PC-9 (cell line): ENCODE measurements around the gene BCAS3. TPM values are rescaled to one million over a fixed set of nuclear protein-coding genes. Genes with fewer than 3 reads are reported as not detected.

Experiments used
- BruUV-seq: library from RNA; stranded (reverse); fragments of 400-500 nt; replicated peaks from 2 replicates; lab custom pipeline; 2021; lab: Mats Ljungman, UMichigan
- CTCF ChIA-PET: fragments of 300-600 bp; sonication (Branson Sonifier 250); formaldehyde crosslinking; loops from one replicate; lab custom pipeline; 2022; ENCODE audit warnings: antibody characterized with exemption; lab: Charles Lee
- POLR2A ChIA-PET: fragments of 300-600 bp; sonication (Branson Sonifier 250); formaldehyde crosslinking; loops from one replicate; lab custom pipeline; 2022; ENCODE audit warnings: antibody characterized with exemption; ENCODE audit not compliant: unreplicated experiment; lab: Charles Lee
- DNase-seq, 2 experiments: peaks; one replicate each; pipeline versions ENCODE4 v3.0.0 to v3.0.0-alpha.2; 2015 to 2022; ENCODE audit warnings: mixed read lengths in 1 of 2
- H2AFZ ChIP-seq: fragments of 200-600 bp; sonication (generic); 2 replicates; pipeline ENCODE4 v1.8.1; 2017; ENCODE audit warnings: antibody characterized with exemption
- H3F3A ChIP-seq: fragments of 200-600 bp; sonication (generic); 2 replicates; pipeline ENCODE4 v1.8.1; 2017; ENCODE audit warnings: antibody characterized with exemption, mild to moderate bottlenecking, low read depth; ENCODE audit not compliant: insufficient read depth
- H3K27ac ChIP-seq: fragments of 200-600 bp; sonication (generic); 2 replicates; pipeline ENCODE4 v1.6.1; 2016; ENCODE audit warnings: mixed run types
- H3K27me3 ChIP-seq: fragments of 200-600 bp; sonication (generic); 2 replicates; pipeline ENCODE4 v1.6.1; 2016; ENCODE audit warnings: low read depth, mixed run types; ENCODE audit not compliant: insufficient read depth
- H3K36me3 ChIP-seq: fragments of 200-600 bp; sonication (generic); 2 replicates; pipeline ENCODE4 v1.6.1; 2016; ENCODE audit warnings: low read depth, mixed run types
- H3K4me1 ChIP-seq: fragments of 200-600 bp; sonication (generic); replicated peaks from 2 replicates; pipeline ENCODE4 v1.6.1; 2016; ENCODE audit warnings: mixed run types; ENCODE audit not compliant: insufficient read depth
- H3K4me2 ChIP-seq: fragments of 200-600 bp; sonication (generic); 2 replicates; pipeline ENCODE4 v1.6.1; 2017; ENCODE audit warnings: mixed run types
- H3K4me3 ChIP-seq: fragments of 200-600 bp; sonication (generic); 2 replicates; pipeline ENCODE4 v1.6.1; 2016; ENCODE audit warnings: mixed run types
- H3K79me2 ChIP-seq: fragments of 200-600 bp; sonication (generic); 2 replicates; pipeline ENCODE4 v1.6.1; 2017; ENCODE audit warnings: low read depth, mixed run types
- H3K9me2 ChIP-seq: fragments of 200-600 bp; sonication (generic); 2 replicates; pipeline ENCODE4 v1.8.1; 2017; ENCODE audit warnings: mild to moderate bottlenecking; ENCODE audit not compliant: insufficient read depth
- H3K9me3 ChIP-seq: fragments of 200-600 bp; sonication (generic); 2 replicates; pipeline ENCODE4 v1.8.1; 2016; ENCODE audit warnings: low read depth; ENCODE audit not compliant: insufficient read depth
- H4K20me1 ChIP-seq: fragments of 200-600 bp; sonication (generic); 2 replicates; pipeline ENCODE4 v1.8.1; 2017; ENCODE audit not compliant: insufficient read depth
- CTCF ChIP-seq: fragments of 200-600 bp; sonication (generic); conservative IDR thresholded peaks from 2 replicates; pipeline ENCODE4 v1.6.1; 2017; ENCODE audit warnings: mixed run types, antibody characterized with exemption, mild to moderate bottlenecking, moderate library complexity
- EZH2 ChIP-seq: fragments of 200-600 bp; sonication (generic); IDR thresholded peaks from 2 replicates; pipeline ENCODE4 v1.8.0; 2017; ENCODE audit warnings: antibody characterized with exemption, low read depth
- intact Hi-C: fragments of 100-400 bp; cut with micrococcal nuclease; formaldehyde crosslinking; loops from one replicate; pipeline ENCODE4 v1.10.0; 2022; ENCODE audit not compliant: unreplicated experiment
- total RNA-seq: library from RNA; stranded (reverse); gene quantifications from 2 replicates; pipeline ENCODE4 v1.2.3, GENCODE V29; 2021

Gene BCAS3
- total RNA-seq, 1 experiment from 2014 or later = 26.0 TPM

GRCh38 chr17:60832631-60833030 is 155.0 kb downstream of the BCAS3 start:
- H3K4me1 ChIP-seq = no peaks in the 10 kb centered on the region
- H4K20me1 ChIP-seq = 0 out of 2 replicates have a peak, but pooled peaks cover 3% of the 10 kb centered on the region
- H2AFZ ChIP-seq = no peak overlapping the region
- TF ChIP-seq CTCF = no peak
- TF ChIP-seq EZH2 = no peak
- ChIA-PET CTCF (no interaction called here), POLR2A (no interaction called here)
- no peaks in the 10 kb centered on the region for H3K27me3 ChIP-seq
- intact Hi-C loops = no loop called here
- DNase-seq = no peak
- H3K4me3 ChIP-seq = no peak overlapping the region
- no TSS peak for BruUV-seq
- no peaks in the 10 kb centered on the region for H3F3A ChIP-seq
- no peaks in the 10 kb centered on the region for H3K9me2 ChIP-seq
- H3K27ac ChIP-seq = no peak overlapping the region
- no peaks in the 10 kb centered on the region for H3K9me3 ChIP-seq
- H3K4me2 ChIP-seq = no peak overlapping the region
- no peaks in the 10 kb centered on the region for H3K36me3 ChIP-seq
- H3K79me2 ChIP-seq = no peaks in the 10 kb centered on the region

- POLR2A ChIA-PET = no interaction called here
- no peak for DNase-seq
- Histone ChIP-seq H2AFZ (no peak overlapping the region), H3K36me3 (no peaks in the 10 kb centered on the region), H3K79me2 (no peaks in the 10 kb centered on the region), H3K27me3 (no peaks in the 10 kb centered on the region), H3F3A (no peaks in the 10 kb centered on the region), H3K9me2 (no peaks in the 10 kb centered on the region), H3K9me3 (no peaks in the 10 kb centered on the region), H3K4me1 (no peaks in the 10 kb centered on the region), H3K4me2 (no peak overlapping the region), H4K20me1 (no peaks in the 10 kb centered on the region), H3K4me3 (no peak overlapping the region), H3K27ac (no peak overlapping the region)
- intact Hi-C loops = no loop called here
- no peak for TF ChIP-seq EZH2
- no peak for TF ChIP-seq CTCF
- CTCF ChIA-PET = no interaction called here
- no TSS peak for BruUV-seq
These were observed 162.8 kb downstream of the BCAS3 start for GRCh38 chr17:60840456-60840855.

- ChIA-PET CTCF (no interaction called here), POLR2A (no interaction called here)
- intact Hi-C loops = no loop called here
- no peak overlapping the region for H3K27ac ChIP-seq
- no peak overlapping the region for H2AFZ ChIP-seq
- H4K20me1 ChIP-seq = no peaks in the 10 kb centered on the region
- no peaks in the 10 kb centered on the region for H3K9me3 ChIP-seq
- no peak overlapping the region for H3K4me3 ChIP-seq
- DNase-seq = no peak
- H3K4me2 ChIP-seq = no peak overlapping the region
- no peaks in the 10 kb centered on the region for H3K4me1 ChIP-seq
- no peaks in the 10 kb centered on the region for H3K36me3 ChIP-seq
- H3K27me3 ChIP-seq = no peaks in the 10 kb centered on the region
- no TSS peak for BruUV-seq
- no peaks in the 10 kb centered on the region for H3K9me2 ChIP-seq
- no peaks in the 10 kb centered on the region for H3F3A ChIP-seq
- H3K79me2 ChIP-seq = no peaks in the 10 kb centered on the region
- TF ChIP-seq EZH2 (no peak), CTCF (no peak)
These were observed 167.4 kb downstream of the BCAS3 start for GRCh38 chr17:60845012-60845411.
